Measurements from ENCODE around the gene GABRA5. TPM values are rescaled to one million over a fixed set of nuclear protein-coding genes. Genes with fewer than 3 reads are reported as not detected.

GABRA5 gene
- total RNA-seq, 4 donors from 2014 or later = not detected

DNA sequence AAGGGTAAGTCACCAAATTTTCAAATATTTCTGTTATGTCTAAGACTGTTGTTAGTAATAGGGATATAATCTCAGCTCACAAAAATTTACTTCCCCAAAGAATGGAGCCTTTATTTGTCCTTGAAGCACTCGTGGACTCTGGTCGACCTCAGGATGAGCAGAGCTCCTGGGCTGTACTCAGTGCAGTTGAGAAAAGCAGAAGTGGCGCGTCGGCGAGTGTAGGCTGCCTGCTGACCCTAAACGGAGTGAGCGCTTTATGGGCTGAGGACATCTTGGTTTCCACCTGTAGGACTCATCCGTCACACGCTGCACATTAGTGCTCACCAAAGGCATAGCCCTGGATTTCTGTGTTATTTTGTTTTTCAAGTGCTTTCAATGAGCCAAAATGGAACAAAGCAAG lies 11.0 kb downstream of the GABRA5 start:
- TF ChIP-seq, protein P1, sequence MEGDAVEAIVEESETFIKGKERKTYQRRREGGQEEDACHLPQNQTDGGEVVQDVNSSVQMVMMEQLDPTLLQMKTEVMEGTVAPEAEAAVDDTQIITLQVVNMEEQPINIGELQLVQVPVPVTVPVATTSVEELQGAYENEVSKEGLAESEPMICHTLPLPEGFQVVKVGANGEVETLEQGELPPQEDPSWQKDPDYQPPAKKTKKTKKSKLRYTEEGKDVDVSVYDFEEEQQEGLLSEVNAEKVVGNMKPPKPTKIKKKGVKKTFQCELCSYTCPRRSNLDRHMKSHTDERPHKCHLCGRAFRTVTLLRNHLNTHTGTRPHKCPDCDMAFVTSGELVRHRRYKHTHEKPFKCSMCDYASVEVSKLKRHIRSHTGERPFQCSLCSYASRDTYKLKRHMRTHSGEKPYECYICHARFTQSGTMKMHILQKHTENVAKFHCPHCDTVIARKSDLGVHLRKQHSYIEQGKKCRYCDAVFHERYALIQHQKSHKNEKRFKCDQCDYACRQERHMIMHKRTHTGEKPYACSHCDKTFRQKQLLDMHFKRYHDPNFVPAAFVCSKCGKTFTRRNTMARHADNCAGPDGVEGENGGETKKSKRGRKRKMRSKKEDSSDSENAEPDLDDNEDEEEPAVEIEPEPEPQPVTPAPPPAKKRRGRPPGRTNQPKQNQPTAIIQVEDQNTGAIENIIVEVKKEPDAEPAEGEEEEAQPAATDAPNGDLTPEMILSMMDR (IDR thresholded peaks at IDR 0.05) = no peak
- ATAC-seq (ENCODE audit: low FRiP score) = no peak
- no peak for DNase-seq (ENCODE audit: low spot score)

- ATAC-seq (ENCODE audit: low FRiP score) = no peak
- TF ChIP-seq, protein P1 (IDR thresholded peaks at IDR 0.05) = no peak
- DNase-seq (ENCODE audit: low spot score) = no peak
Measured at GRCh38 chr15:26879706-26880105, 12.8 kb downstream of the GABRA5 start.

- ATAC-seq (ENCODE audit: low FRiP score) (no peak), DNase-seq (ENCODE audit: low spot score) (no peak)
- TF ChIP-seq, protein P1 (IDR thresholded peaks at IDR 0.05) = no peak
Measured at GRCh38 chr15:26882112-26882511, 15.2 kb downstream of the GABRA5 start.

DNA sequence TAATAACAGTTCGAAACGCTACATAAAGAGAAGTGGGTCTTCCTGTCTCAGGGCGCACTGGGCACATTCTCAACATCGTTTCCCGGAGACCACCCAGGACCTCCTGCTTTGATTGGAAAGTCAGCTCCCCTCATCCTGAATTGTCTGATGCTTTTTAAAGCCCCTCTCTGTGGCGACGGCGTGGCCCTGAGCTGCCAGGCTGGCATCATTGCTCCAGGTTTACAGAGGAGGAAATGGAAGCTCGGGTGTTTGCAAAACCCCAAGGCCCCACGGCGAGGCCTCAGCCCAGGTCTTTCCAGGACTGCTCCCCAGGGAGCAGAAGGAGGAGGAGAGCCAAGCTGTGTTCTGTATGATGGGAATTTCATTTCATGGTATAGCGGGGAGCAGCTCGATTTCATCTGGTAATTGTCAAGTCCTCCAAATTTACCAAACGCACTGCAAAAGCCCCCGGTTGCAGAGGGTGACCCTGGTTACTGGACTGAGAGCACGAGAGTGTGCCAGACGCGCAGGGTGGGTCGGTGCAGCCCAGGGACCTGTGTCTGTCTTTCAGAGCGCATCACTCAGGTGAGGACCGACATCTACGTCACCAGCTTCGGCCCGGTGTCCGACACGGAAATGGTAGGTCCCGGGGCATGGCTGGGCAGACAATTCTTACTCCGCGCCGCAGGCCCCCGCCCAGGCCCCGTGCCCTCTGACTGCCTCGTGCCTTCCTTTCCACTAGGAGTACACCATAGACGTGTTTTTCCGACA lies 15.9 kb downstream of the GABRA5 start:
- TF ChIP-seq, protein P1 (IDR thresholded peaks at IDR 0.05) = no peak
- no peak for DNase-seq (ENCODE audit: low spot score)
- no peak for ATAC-seq (ENCODE audit: low FRiP score)

DNA sequence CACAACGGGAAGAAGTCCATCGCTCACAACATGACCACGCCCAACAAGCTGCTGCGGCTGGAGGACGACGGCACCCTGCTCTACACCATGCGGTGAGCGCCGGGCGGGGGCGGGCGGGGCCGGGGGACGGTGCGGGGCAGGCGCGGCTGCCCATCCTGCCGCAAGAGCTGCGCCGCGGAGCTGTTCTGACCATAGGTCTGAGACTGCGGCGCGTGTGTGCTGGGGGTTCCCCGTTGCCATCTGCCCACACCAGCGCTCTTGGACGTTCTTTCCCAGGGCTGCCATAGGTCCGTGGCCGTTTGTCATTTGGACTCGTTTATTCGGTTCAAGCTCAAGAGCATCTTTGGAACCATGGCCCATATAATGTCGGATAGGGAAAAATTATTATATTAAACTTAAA lies 16.6 kb downstream of the GABRA5 start:
- no peak for ATAC-seq (ENCODE audit: low FRiP score)
- TF ChIP-seq, protein P1 (IDR thresholded peaks at IDR 0.05) = no peak
- DNase-seq (ENCODE audit: low spot score) = no peak

DNA sequence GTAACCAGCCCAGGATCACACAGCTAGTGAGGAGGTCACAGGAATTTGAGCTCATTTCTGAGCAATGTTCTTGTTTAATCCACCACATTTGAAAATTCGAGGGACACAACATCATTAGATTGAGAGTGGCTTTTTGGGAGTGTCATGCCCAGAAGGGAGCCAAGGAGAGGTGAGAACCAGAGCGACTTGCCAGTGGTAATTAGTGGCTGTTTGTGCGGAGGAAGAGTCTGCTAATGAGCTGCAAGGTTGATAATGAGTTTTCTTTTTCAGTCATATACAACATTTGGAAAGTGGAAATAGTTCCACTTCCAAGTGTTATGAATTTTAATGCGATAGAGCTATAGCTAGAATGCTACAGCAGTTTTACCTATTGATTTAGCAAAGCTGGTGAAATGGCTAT lies 19.7 kb downstream of the GABRA5 start:
- DNase-seq (ENCODE audit: low spot score) (no peak), ATAC-seq (ENCODE audit: low FRiP score) (no peak)
- TF ChIP-seq, protein P1 (IDR thresholded peaks at IDR 0.05) = no peak
